Spleen (tissue), 11 donors: Measurements from ENCODE around the gene TEX54. TPM values are rescaled to one million over a fixed set of nuclear protein-coding genes. Genes with fewer than 3 reads are reported as not detected.

Source experiments
- DNase-seq: peaks from one replicate; pipeline ENCODE4 v3.0.0-alpha.2; 2020
- H3K27ac ChIP-seq, 8 donors: fragments of 200-600 bp; sonication (generic) in 7 of 8; 1 replicate in 4 of 8; 2 replicates in 4 of 8; pipeline versions ENCODE4 v1.5.0 to v1.8.0; 2016 to 2021; ENCODE audit warnings: inconsistent platforms in 4 of 8, mild to moderate bottlenecking in 4 of 8, moderate library complexity in 1 of 8
- H3K27me3 ChIP-seq, 7 donors: fragments of 200-600 bp; sonication (generic) in 6 of 7; replicated peaks in 1 of 7; 1 replicate in 4 of 7; 2 replicates in 3 of 7; pipeline versions ENCODE4 v1.5.0 to v1.8.0; 2016 to 2021; ENCODE audit warnings: inconsistent platforms in 3 of 7, mild to moderate bottlenecking in 1 of 7
- H3K36me3 ChIP-seq, 6 donors: fragments of 200-600 bp; sonication (generic) in 5 of 6; 1 replicate in 4 of 6; 2 replicates in 2 of 6; pipeline versions ENCODE4 v1.5.0 to v1.8.0; 2016 to 2021; ENCODE audit warnings: inconsistent platforms in 2 of 6
- H3K4me1 ChIP-seq, 6 donors: fragments of 200-600 bp; sonication (generic) in 5 of 6; 1 replicate in 3 of 6; 2 replicates in 3 of 6; pipeline versions ENCODE4 v1.5.0 to v1.8.0; 2016 to 2021; ENCODE audit warnings: inconsistent platforms in 3 of 6
- H3K4me3 ChIP-seq, 8 donors: fragments of 200-600 bp; sonication (generic) in 7 of 8; 1 replicate in 4 of 8; 2 replicates in 4 of 8; pipeline versions ENCODE4 v1.5.0 to v1.8.0; 2016 to 2021; ENCODE audit warnings: inconsistent platforms in 4 of 8, mild to moderate bottlenecking in 4 of 8, moderate library complexity in 2 of 8
- H3K9me3 ChIP-seq, 8 donors: fragments of 200-600 bp; sonication (generic) in 7 of 8; 1 replicate in 4 of 8; 2 replicates in 4 of 8; pipeline versions ENCODE4 v1.5.0 to v1.8.0; 2016 to 2021; ENCODE audit warnings: inconsistent platforms in 4 of 8
- POLR2A ChIP-seq, 3 donors: fragments of 450-650 bp; IDR thresholded peaks; one replicate each; pipeline ENCODE4 v1.5.1; 2017; ENCODE audit warnings: antibody characterized with exemption in 3 of 3, mild to moderate bottlenecking in 1 of 3
- POLR2AphosphoS5 ChIP-seq, 3 donors: sonication (generic); formaldehyde crosslinking; IDR thresholded peaks; one replicate each; pipeline ENCODE4 v1.5.1; 2017; ENCODE audit warnings: antibody characterized with exemption in 3 of 3
- WGBS, 5 donors: extraction: QIAGEN DNeasy Blood & Tissue Kit in 3 of 5; methylation state at CpG; one replicate each; pipeline versions ENCODE4 v1.1.5 to v1.1.7; 2013 to 2018; 5-methylcytosine and 5-hydroxymethylcytosine counted together
- intact Hi-C: fragments of 100-400 bp; cut with DNase I; formaldehyde crosslinking; loops from one replicate; pipeline ENCODE4 v1.15.0; 2023; ENCODE audit warnings: low total_unique reads
- microRNA-seq, 3 donors: library from miRNA; unstranded; fragments of <30 nt; microRNA quantifications; one replicate each; pipeline versions ENCODE4 to v1.1.0, GENCODE V29; 2019 to 2020
- polyA plus RNA-seq, 3 donors: library from polyadenylated mRNA; stranded (reverse); fragments of 200-250 nt; gene quantifications; one replicate each; pipeline ENCODE4 v1.2.1, GENCODE V29; 2013
- small RNA-seq, 4 donors: library from RNA; depleted of rRNA; stranded (forward); fragments of <200 nt; gene quantifications; one replicate each; pipeline ENCODE3, GENCODE V24; 2016
- total RNA-seq, 7 donors: library from RNA; depleted of rRNA in 3 of 7; stranded (reverse); fragments of >200 nt in 3 of 7; fragmentation: NEBNext Ultra II Directional in 4 of 7; extraction: Animal tissue kit (Norgen Biotek cat#: 25700) in 4 of 7; gene quantifications; one replicate each; pipeline versions ENCODE4 v1.1.0 to v1.2.1, GENCODE V29; 2016 to 2021
- TF ChIP-seq, protein P1 (sequence below), 11 experiments: fragments of 200-600 bp in 7 of 11; fragments of 450-650 bp in 4 of 11; sonication (generic) in 4 of 11; IDR thresholded peaks in 8 of 11; conservative IDR thresholded peaks in 3 of 11; 1 replicate in 7 of 11; 2 replicates in 4 of 11; pipeline versions ENCODE4 v1.4.0 to v1.8.0; 2016 to 2021; ENCODE audit warnings: antibody characterized with exemption in 11 of 11, inconsistent platforms in 4 of 11, mild to moderate bottlenecking in 1 of 11
- donor health status: healthy with polysubstance abuse.
- donor health status: DM: no; HTN: no; CAD: no; lungs with moderate emphysema.
- donor health status: DM: no; HTN: no; CAD: no.
- donor health status: Bipolar disorder and iron deficiency.
- donor health status: healthy.
- donor health status: DM: no; HTN: no; CAD: no.
- donor health status: DM: yes; HTN: yes; CAD: no.

TEX54 gene
- total and polyA plus RNA-seq, 10 donors, result not detected

DNA sequence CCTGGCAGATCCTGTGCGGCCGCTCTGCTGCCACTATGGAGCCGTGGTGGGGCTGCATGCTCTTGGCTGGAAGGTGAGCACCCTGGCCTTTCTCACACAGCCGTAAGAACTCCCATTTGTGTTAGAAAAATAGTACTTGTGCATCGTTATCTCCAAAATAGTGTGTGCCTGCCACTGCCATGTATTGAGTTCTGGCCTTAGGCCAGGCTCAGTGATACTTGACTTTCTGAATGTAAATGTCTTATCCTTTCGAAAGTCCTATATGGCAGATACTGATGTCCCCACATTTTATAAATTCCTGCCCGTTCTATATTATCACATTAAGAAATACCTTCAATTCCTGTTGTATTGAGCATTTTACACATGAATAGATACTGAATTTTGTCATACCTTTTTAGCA, 49.9 kb downstream of the TEX54 start:
- peaks cover 0 to 67% (median 33%) of the 10 kb centered on the region in 6 donors for H3K36me3 ChIP-seq
- no peaks in the 10 kb centered on the region for H3K27me3 ChIP-seq
- intact Hi-C loops, result no loop called here
- H3K27ac ChIP-seq, result no peak overlapping the region
- H3K4me3 ChIP-seq, result no peak overlapping the region
- DNase-seq, result no peak
- no peaks in the 10 kb centered on the region for H3K9me3 ChIP-seq
- 93 to 99% (median 97%) methylated on average over 7 of the region's 7 CpGs for WGBS, 5 donors
- H3K4me1 ChIP-seq, result peaks cover 9 to 19% (median 13%) of the 10 kb centered on the region in 6 donors
- TF ChIP-seq POLR2A (IDR thresholded peaks at IDR 0.05) (no peak), POLR2AphosphoS5 (IDR thresholded peaks at IDR 0.05) (no peak)
- TF ChIP-seq, protein P1, sequence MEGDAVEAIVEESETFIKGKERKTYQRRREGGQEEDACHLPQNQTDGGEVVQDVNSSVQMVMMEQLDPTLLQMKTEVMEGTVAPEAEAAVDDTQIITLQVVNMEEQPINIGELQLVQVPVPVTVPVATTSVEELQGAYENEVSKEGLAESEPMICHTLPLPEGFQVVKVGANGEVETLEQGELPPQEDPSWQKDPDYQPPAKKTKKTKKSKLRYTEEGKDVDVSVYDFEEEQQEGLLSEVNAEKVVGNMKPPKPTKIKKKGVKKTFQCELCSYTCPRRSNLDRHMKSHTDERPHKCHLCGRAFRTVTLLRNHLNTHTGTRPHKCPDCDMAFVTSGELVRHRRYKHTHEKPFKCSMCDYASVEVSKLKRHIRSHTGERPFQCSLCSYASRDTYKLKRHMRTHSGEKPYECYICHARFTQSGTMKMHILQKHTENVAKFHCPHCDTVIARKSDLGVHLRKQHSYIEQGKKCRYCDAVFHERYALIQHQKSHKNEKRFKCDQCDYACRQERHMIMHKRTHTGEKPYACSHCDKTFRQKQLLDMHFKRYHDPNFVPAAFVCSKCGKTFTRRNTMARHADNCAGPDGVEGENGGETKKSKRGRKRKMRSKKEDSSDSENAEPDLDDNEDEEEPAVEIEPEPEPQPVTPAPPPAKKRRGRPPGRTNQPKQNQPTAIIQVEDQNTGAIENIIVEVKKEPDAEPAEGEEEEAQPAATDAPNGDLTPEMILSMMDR (IDR thresholded peaks at IDR 0.05 in 8 of 11, conservative IDR thresholded peaks at IDR 0.05 in 3 of 11), result no peak

Small RNAs within 50 kb of the gene (microRNA-seq; reads per million reads assigned to microRNA genes)
- gene MIR6514 (1.1 to 1.4 (median 1.4) reads per million in 3 donors), gene MIR6748 (0 to 0.35 (median 0) reads per million in 3 donors)

Small RNAs within 50 kb of the gene (small RNA-seq; reads per million reads assigned to genes)
- gene MIR6514, result 0.12 to 0.56 (median 0.25) reads per million in 4 donors
- 0 reads per million in 4 donors for gene RF00099
- 0 reads per million in 4 donors for gene RNU6-118P
- 0 reads per million in 4 donors for gene SNORD22
- gene SNORD26, result 0 reads per million in 4 donors
- gene SNORD27, result 0 reads per million in 4 donors
- gene SNORD28, result 0 reads per million in 4 donors
- gene SNORD30, result 3,444 to 6,321 (median 5,186) reads per million in 4 donors

Other genes with a start within 250 kb of the TEX54 start
- gene TUT1, start 241.3 kb downstream of the TEX54 start, total RNA-seq, result 10 to 100 TPM; 14.4 to 30.9 (median 20.1) TPM
- 10 to 100 TPM; 14.5 to 24.1 (median 16.1) TPM for gene TUT1, start 241.3 kb downstream of the TEX54 start, polyA plus RNA-seq
- gene MTA2, start 231.0 kb downstream of the TEX54 start, total RNA-seq, result 100 to 1,000 TPM; 102 to 154 (median 114) TPM
- gene MTA2, start 231.0 kb downstream of the TEX54 start, polyA plus RNA-seq, result 10 to 100 TPM; 55.3 to 94.6 (median 58.5) TPM
- gene EML3, start 220.1 kb downstream of the TEX54 start, total RNA-seq, result 100 to 1,000 TPM in 5 of 7 donors, 10 to 100 TPM in 2; 46.7 to 159 (median 116) TPM
- gene EML3, start 220.1 kb downstream of the TEX54 start, polyA plus RNA-seq, result 100 to 1,000 TPM in 1 of 3 donors, 10 to 100 TPM in 2; 51.0 to 116 (median 78.6) TPM
- 1 to 10 TPM; 4.3 to 8.8 (median 5.6) TPM for gene ROM1, start 219.6 kb downstream of the TEX54 start, total RNA-seq
- 10 to 100 TPM in 1 of 3 donors, 1 to 10 TPM in 2; 4.2 to 15.0 (median 6.1) TPM for gene ROM1, start 219.6 kb downstream of the TEX54 start, polyA plus RNA-seq
- 10 to 100 TPM; 25.2 to 43.7 (median 37.1) TPM for gene B3GAT3, start 210.9 kb downstream of the TEX54 start, total RNA-seq
- gene B3GAT3, start 210.9 kb downstream of the TEX54 start, polyA plus RNA-seq, result 10 to 100 TPM; 41.9 to 65.7 (median 63.1) TPM
- gene GANAB, start 186.2 kb downstream of the TEX54 start, total RNA-seq, result 100 to 1,000 TPM; 122 to 245 (median 198) TPM
- 10 to 100 TPM; 49.0 to 72.4 (median 53.6) TPM for gene GANAB, start 186.2 kb downstream of the TEX54 start, polyA plus RNA-seq
- gene INTS5, start 179.5 kb downstream of the TEX54 start, total RNA-seq, result 10 to 100 TPM; 16.9 to 34.5 (median 24.8) TPM
- gene INTS5, start 179.5 kb downstream of the TEX54 start, polyA plus RNA-seq, result 10 to 100 TPM in 1 of 3 donors, 1 to 10 TPM in 2; 4.4 to 13.7 (median 7.0) TPM
- gene C11orf98, start 167.6 kb downstream of the TEX54 start, total RNA-seq, result 10 to 100 TPM; 30.9 to 43.7 (median 42.5) TPM
- 100 to 1,000 TPM; 144 to 164 (median 152) TPM for gene C11orf98, start 167.6 kb downstream of the TEX54 start, polyA plus RNA-seq
- gene CSKMT, start 167.5 kb downstream of the TEX54 start, total RNA-seq, result 10 to 100 TPM in 6 of 7 donors, 1 to 10 TPM in 1; 3.0 to 19.4 (median 13.2) TPM
- gene CSKMT, start 167.5 kb downstream of the TEX54 start, polyA plus RNA-seq, result 10 to 100 TPM; 32.6 to 59.4 (median 40.3) TPM
- gene UQCC3, start 161.2 kb downstream of the TEX54 start, total RNA-seq, result 1 to 10 TPM; 4.9 to 6.5 (median 5.9) TPM
- gene UQCC3, start 161.2 kb downstream of the TEX54 start, polyA plus RNA-seq, result 10 to 100 TPM; 20.2 to 23.7 (median 23.3) TPM
- 10 to 100 TPM in 6 of 7 donors, 1 to 10 TPM in 1; 10.0 to 20.2 (median 12.8) TPM for gene LBHD1, start 160.6 kb downstream of the TEX54 start, total RNA-seq
- gene LBHD1, start 160.6 kb downstream of the TEX54 start, polyA plus RNA-seq, result 10 to 100 TPM in 2 of 3 donors, 1 to 10 TPM in 1; 7.3 to 21.2 (median 15.1) TPM
- gene UBXN1, start 153.8 kb downstream of the TEX54 start, total RNA-seq, result 100 to 1,000 TPM in 6 of 7 donors, 10 to 100 TPM in 1; 93.8 to 158 (median 128) TPM
- gene UBXN1, start 153.8 kb downstream of the TEX54 start, polyA plus RNA-seq, result 100 to 1,000 TPM; 198 to 209 (median 203) TPM
- gene LRRN4CL, start 143.3 kb downstream of the TEX54 start, total RNA-seq, result not detected
- gene LRRN4CL, start 143.3 kb downstream of the TEX54 start, polyA plus RNA-seq, result under 1 TPM; 0.04 to 0.48 (median 0.17) TPM
- gene BSCL2, start 125.4 kb downstream of the TEX54 start, total RNA-seq, result 10 to 100 TPM; 25.6 to 66.0 (median 34.4) TPM
- gene BSCL2, start 125.4 kb downstream of the TEX54 start, polyA plus RNA-seq, result 10 to 100 TPM; 47.7 to 62.6 (median 47.8) TPM
- not detected for gene GNG3, start 125.2 kb downstream of the TEX54 start, total RNA-seq
- under 1 TPM in 2 of 3 donors, not detected in 1; 0.12 to 0.13 TPM for gene GNG3, start 125.2 kb downstream of the TEX54 start, polyA plus RNA-seq
- 10 to 100 TPM; 39.3 to 62.8 (median 48.5) TPM for gene HNRNPUL2, start 105.4 kb downstream of the TEX54 start, total RNA-seq
- gene HNRNPUL2, start 105.4 kb downstream of the TEX54 start, polyA plus RNA-seq, result 10 to 100 TPM; 26.4 to 37.1 (median 29.3) TPM
- 10 to 100 TPM; 25.4 to 47.1 (median 30.5) TPM for gene TTC9C, start 104.4 kb downstream of the TEX54 start, total RNA-seq
- gene TTC9C, start 104.4 kb downstream of the TEX54 start, polyA plus RNA-seq, result 10 to 100 TPM; 27.8 to 35.6 (median 33.4) TPM
- 10 to 100 TPM in 5 of 7 donors, 1 to 10 TPM in 2; 6.6 to 14.5 (median 11.1) TPM for gene ZBTB3, start 78.7 kb downstream of the TEX54 start, total RNA-seq
- gene ZBTB3, start 78.7 kb downstream of the TEX54 start, polyA plus RNA-seq, result 1 to 10 TPM; 3.2 to 4.9 (median 3.9) TPM
- 10 to 100 TPM; 52.1 to 74.0 (median 60.2) TPM for gene POLR2G, start 71.3 kb downstream of the TEX54 start, total RNA-seq
- 100 to 1,000 TPM; 129 to 153 (median 135) TPM for gene POLR2G, start 71.3 kb downstream of the TEX54 start, polyA plus RNA-seq
- gene TAF6L, start 61.4 kb downstream of the TEX54 start, total RNA-seq, result 10 to 100 TPM; 16.6 to 28.8 (median 23.7) TPM
- gene TAF6L, start 61.4 kb downstream of the TEX54 start, polyA plus RNA-seq, result 10 to 100 TPM; 11.9 to 37.5 (median 21.1) TPM
- gene TMEM179B, start 45.4 kb downstream of the TEX54 start, total RNA-seq, result 10 to 100 TPM; 39.0 to 80.8 (median 48.3) TPM
- gene TMEM179B, start 45.4 kb downstream of the TEX54 start, polyA plus RNA-seq, result 10 to 100 TPM; 46.1 to 57.1 (median 54.6) TPM
- 10 to 100 TPM; 11.2 to 27.8 (median 13.6) TPM for gene TMEM223, start 40.8 kb downstream of the TEX54 start, total RNA-seq
- 10 to 100 TPM; 19.0 to 32.8 (median 25.0) TPM for gene TMEM223, start 40.8 kb downstream of the TEX54 start, polyA plus RNA-seq
- 100 to 1,000 TPM in 4 of 7 donors, 10 to 100 TPM in 3; 87.7 to 125 (median 118) TPM for gene NXF1, start 27.4 kb downstream of the TEX54 start, total RNA-seq
- 100 to 1,000 TPM in 2 of 3 donors, 10 to 100 TPM in 1; 83.1 to 271 (median 194) TPM for gene NXF1, start 27.4 kb downstream of the TEX54 start, polyA plus RNA-seq
- gene STX5, start 790 bp downstream of the TEX54 start, total RNA-seq, result 10 to 100 TPM; 40.5 to 50.7 (median 43.7) TPM
- 10 to 100 TPM; 20.9 to 27.0 (median 23.5) TPM for gene STX5, start 790 bp downstream of the TEX54 start, polyA plus RNA-seq
- gene WDR74, start 6.7 kb upstream of the TEX54 start, total RNA-seq, result 10 to 100 TPM; 29.0 to 62.2 (median 46.4) TPM
- 10 to 100 TPM; 56.0 to 66.2 (median 60.1) TPM for gene WDR74, start 6.7 kb upstream of the TEX54 start, polyA plus RNA-seq
- 100 to 1,000 TPM; 102 to 138 (median 114) TPM for gene SLC3A2, start 48.1 kb upstream of the TEX54 start, total RNA-seq
- gene SLC3A2, start 48.1 kb upstream of the TEX54 start, polyA plus RNA-seq, result 10 to 100 TPM; 48.7 to 58.4 (median 52.8) TPM
- gene CHRM1, start 88.5 kb upstream of the TEX54 start, total RNA-seq, result not detected
- not detected for gene CHRM1, start 88.5 kb upstream of the TEX54 start, polyA plus RNA-seq
- not detected for gene SLC22A6, start 152.1 kb upstream of the TEX54 start, total RNA-seq
- not detected for gene SLC22A6, start 152.1 kb upstream of the TEX54 start, polyA plus RNA-seq
- gene SLC22A8, start 183.0 kb upstream of the TEX54 start, total RNA-seq, result not detected
- not detected for gene SLC22A8, start 183.0 kb upstream of the TEX54 start, polyA plus RNA-seq